HL-60 (cell line): Measurements from ENCODE around the gene LEP.

ENCODE experiments used
- DNase-seq, 2 experiments: peaks; one replicate each; pipeline ENCODE4 v3.0.0-alpha.2; 2010 to 2020; ENCODE audit warnings: low read depth in 1 of 2, low spot score in 1 of 2
- H3K27ac ChIP-seq: fragments of 250-450 bp; sonication (Bioruptor Pico); replicated peaks from 2 replicates; pipeline ENCODE4 v1.5.1; 2020; ENCODE audit warnings: mild to moderate bottlenecking, moderate library complexity
- H3K27me3 ChIP-seq: fragments of 250-450 bp; sonication (Bioruptor Pico); 2 replicates; pipeline ENCODE4 v1.5.1; 2021; ENCODE audit warnings: mild to moderate bottlenecking, moderate library complexity; ENCODE audit not compliant: insufficient read depth, poor library complexity, severe bottlenecking
- H3K4me3 ChIP-seq: replicated peaks from 2 replicates; pipeline ENCODE4 v1.5.1; 2011; ENCODE audit warnings: mild to moderate bottlenecking, control low read depth, low read length; ENCODE audit not compliant: insufficient read depth
- GABPA ChIP-seq: IDR thresholded peaks from 2 replicates; pipeline ENCODE4 v1.6.1; 2012; ENCODE audit warnings: low read depth
- POLR2AphosphoS5 ChIP-seq: IDR thresholded peaks from 2 replicates; pipeline ENCODE4 v1.6.1; 2012; ENCODE audit warnings: low read depth
- SPI1 ChIP-seq: IDR thresholded peaks from 2 replicates; pipeline ENCODE4 v1.6.1; 2012; ENCODE audit warnings: low read depth, mild to moderate bottlenecking, borderline replicate concordance
- TF ChIP-seq, protein P1 (sequence below): IDR thresholded peaks from 2 replicates; pipeline ENCODE4 v1.6.1; 2012; ENCODE audit warnings: low read depth; ENCODE audit not compliant: insufficient replicate concordance
- TF ChIP-seq, protein P2 (sequence below): IDR thresholded peaks from one replicate; pipeline ENCODE4 v1.5.1; 2011; ENCODE audit warnings: low read length, control low read depth, inconsistent platforms; ENCODE audit not compliant: insufficient read depth

Gene LEP

DNA sequence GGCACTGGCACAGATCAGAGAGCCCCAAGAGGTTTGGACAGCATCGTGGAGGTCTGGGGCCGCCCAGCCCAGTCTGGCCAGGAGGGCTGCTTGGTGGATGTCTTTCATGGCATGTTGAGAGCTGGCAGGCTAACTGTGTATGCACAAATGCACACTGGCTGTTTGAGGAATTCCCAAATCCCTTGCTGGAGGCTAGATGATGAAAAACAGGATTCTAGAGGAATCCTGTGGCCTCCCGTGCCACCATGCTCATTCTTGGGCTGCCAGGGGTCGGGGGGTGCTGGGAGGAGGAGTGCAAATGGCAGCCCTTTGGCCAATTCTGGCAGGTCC, 26.5 kb downstream of the LEP start:
- no peak for TF ChIP-seq POLR2AphosphoS5
- TF ChIP-seq, protein P1, sequence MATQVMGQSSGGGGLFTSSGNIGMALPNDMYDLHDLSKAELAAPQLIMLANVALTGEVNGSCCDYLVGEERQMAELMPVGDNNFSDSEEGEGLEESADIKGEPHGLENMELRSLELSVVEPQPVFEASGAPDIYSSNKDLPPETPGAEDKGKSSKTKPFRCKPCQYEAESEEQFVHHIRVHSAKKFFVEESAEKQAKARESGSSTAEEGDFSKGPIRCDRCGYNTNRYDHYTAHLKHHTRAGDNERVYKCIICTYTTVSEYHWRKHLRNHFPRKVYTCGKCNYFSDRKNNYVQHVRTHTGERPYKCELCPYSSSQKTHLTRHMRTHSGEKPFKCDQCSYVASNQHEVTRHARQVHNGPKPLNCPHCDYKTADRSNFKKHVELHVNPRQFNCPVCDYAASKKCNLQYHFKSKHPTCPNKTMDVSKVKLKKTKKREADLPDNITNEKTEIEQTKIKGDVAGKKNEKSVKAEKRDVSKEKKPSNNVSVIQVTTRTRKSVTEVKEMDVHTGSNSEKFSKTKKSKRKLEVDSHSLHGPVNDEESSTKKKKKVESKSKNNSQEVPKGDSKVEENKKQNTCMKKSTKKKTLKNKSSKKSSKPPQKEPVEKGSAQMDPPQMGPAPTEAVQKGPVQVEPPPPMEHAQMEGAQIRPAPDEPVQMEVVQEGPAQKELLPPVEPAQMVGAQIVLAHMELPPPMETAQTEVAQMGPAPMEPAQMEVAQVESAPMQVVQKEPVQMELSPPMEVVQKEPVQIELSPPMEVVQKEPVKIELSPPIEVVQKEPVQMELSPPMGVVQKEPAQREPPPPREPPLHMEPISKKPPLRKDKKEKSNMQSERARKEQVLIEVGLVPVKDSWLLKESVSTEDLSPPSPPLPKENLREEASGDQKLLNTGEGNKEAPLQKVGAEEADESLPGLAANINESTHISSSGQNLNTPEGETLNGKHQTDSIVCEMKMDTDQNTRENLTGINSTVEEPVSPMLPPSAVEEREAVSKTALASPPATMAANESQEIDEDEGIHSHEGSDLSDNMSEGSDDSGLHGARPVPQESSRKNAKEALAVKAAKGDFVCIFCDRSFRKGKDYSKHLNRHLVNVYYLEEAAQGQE = no peak
- TF ChIP-seq GABPA = no peak
- TF ChIP-seq SPI1 = no peak
- TF ChIP-seq, protein P2, sequence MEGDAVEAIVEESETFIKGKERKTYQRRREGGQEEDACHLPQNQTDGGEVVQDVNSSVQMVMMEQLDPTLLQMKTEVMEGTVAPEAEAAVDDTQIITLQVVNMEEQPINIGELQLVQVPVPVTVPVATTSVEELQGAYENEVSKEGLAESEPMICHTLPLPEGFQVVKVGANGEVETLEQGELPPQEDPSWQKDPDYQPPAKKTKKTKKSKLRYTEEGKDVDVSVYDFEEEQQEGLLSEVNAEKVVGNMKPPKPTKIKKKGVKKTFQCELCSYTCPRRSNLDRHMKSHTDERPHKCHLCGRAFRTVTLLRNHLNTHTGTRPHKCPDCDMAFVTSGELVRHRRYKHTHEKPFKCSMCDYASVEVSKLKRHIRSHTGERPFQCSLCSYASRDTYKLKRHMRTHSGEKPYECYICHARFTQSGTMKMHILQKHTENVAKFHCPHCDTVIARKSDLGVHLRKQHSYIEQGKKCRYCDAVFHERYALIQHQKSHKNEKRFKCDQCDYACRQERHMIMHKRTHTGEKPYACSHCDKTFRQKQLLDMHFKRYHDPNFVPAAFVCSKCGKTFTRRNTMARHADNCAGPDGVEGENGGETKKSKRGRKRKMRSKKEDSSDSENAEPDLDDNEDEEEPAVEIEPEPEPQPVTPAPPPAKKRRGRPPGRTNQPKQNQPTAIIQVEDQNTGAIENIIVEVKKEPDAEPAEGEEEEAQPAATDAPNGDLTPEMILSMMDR = no peak
- Histone ChIP-seq H3K27ac (no peak overlapping the region), H3K4me3 (no peak overlapping the region), H3K27me3 (no peaks in the 10 kb centered on the region)
- DNase-seq = no peak

DNA sequence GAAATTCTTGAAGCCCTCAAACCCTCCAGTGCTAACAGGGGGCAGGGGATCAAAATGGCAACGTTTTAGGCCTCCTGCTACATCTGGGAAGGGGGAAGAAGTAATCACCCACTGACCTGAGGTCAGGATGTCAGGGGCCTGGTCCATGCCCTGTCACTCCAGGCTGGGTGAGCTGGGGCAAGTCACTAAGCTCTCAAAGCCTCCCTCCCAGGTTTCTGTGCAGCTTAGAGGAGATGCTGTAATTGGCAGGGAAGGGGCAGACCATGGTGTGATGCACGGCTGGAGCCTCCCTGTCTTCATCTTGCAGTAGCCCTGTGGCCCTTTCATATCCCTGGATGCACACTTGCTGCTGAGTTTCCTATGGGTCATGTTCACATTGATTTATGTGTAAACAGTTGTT, 27.2 kb downstream of the LEP start:
- Histone ChIP-seq H3K4me3 (no peak overlapping the region), H3K27ac (no peak overlapping the region), H3K27me3 (no peaks in the 10 kb centered on the region)
- no peak for DNase-seq
- TF ChIP-seq, protein P2 = no peak
- TF ChIP-seq SPI1 (no peak), POLR2AphosphoS5 (no peak), GABPA (no peak)
- TF ChIP-seq, protein P1 = no peak

DNA sequence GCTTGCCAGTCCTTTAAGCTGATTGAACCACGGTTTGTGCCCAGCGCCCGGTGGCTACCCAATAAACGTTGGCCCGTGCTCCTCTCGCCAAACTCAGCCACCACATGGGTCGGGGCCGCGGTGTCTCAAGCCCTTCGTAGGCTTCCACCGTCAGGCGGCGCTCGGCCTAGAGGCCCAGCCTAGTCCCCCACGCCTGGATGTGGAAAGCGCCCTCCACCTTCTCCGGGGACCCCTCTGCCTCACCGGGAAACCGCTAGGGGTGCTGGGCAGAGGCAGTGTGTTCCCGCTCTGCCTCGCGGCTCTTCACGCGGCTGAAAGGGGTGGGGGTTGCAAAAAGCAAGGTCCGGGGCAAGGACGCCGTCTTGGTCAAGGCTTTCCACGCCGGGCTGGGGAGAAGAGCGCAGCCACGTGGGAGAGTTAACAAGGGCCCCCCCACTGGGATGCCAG, 29.8 kb downstream of the LEP start:
- no peak for DNase-seq

More for the DNA sequence above, 29.8 kb downstream of the LEP start:
- H3K27me3 ChIP-seq = no peaks in the 10 kb centered on the region
- H3K4me3 ChIP-seq = no peak overlapping the region
- H3K27ac ChIP-seq = no peak overlapping the region
- TF ChIP-seq, protein P2 = no peak
- TF ChIP-seq, protein P1 = no peak
- TF ChIP-seq SPI1 = no peak
- no peak for TF ChIP-seq GABPA
- no peak for TF ChIP-seq POLR2AphosphoS5
